Hepatocyte (in vitro differentiated cells): Measurements from ENCODE around the gene TUBAL3. TPM values are rescaled to one million over a fixed set of nuclear protein-coding genes. Genes with fewer than 3 reads are reported as not detected.

Experiments
- DNase-seq: peaks from one replicate; pipeline ENCODE4 v3.0.0-alpha.2; 2016; ENCODE audit warnings: low spot score
- H2AFZ ChIP-seq: fragments of 200-600 bp; sonication (generic); 2 replicates; pipeline ENCODE4 v1.6.0; 2016; ENCODE audit warnings: antibody characterized with exemption, mild to moderate bottlenecking
- H3K27ac ChIP-seq: fragments of 200-600 bp; sonication (generic); 2 replicates; pipeline ENCODE4 v1.5.1; 2016; ENCODE audit warnings: mild to moderate bottlenecking
- H3K27me3 ChIP-seq: fragments of 200-600 bp; sonication (generic); 2 replicates; pipeline ENCODE4 v1.6.1; 2016
- H3K36me3 ChIP-seq: fragments of 200-600 bp; sonication (generic); replicated peaks from 2 replicates; pipeline ENCODE4 v1.5.1; 2016; ENCODE audit warnings: low read depth; ENCODE audit not compliant: insufficient read depth
- H3K4me1 ChIP-seq: fragments of 200-600 bp; sonication (generic); 2 replicates; pipeline ENCODE4 v1.5.1; 2016; ENCODE audit warnings: mild to moderate bottlenecking, moderate library complexity; ENCODE audit not compliant: insufficient read depth
- H3K4me2 ChIP-seq: fragments of 200-600 bp; sonication (generic); 2 replicates; pipeline ENCODE4 v1.6.0; 2016
- H3K4me3 ChIP-seq: fragments of 200-600 bp; sonication (generic); 2 replicates; pipeline ENCODE4 v1.5.1; 2016; ENCODE audit warnings: mild to moderate bottlenecking
- H3K79me2 ChIP-seq: fragments of 200-600 bp; sonication (generic); 2 replicates; pipeline ENCODE4 v1.6.0; 2017; ENCODE audit warnings: mild to moderate bottlenecking
- H3K9me2 ChIP-seq: fragments of 200-600 bp; sonication (generic); replicated peaks from 2 replicates; pipeline ENCODE4 v1.6.0; 2017; ENCODE audit warnings: mild to moderate bottlenecking; ENCODE audit not compliant: insufficient read depth
- H3K9me3 ChIP-seq: fragments of 200-600 bp; sonication (generic); 2 replicates; pipeline ENCODE4 v1.5.1; 2016; ENCODE audit warnings: low read depth, mild to moderate bottlenecking
- H4K20me1 ChIP-seq: fragments of 200-600 bp; sonication (generic); 2 replicates; pipeline ENCODE4 v1.6.0; 2016; ENCODE audit warnings: mild to moderate bottlenecking; ENCODE audit not compliant: insufficient read depth, poor library complexity, severe bottlenecking
- EZH2 ChIP-seq: fragments of 200-600 bp; sonication (generic); IDR thresholded peaks from 2 replicates; pipeline ENCODE4 v1.6.1; 2016; ENCODE audit warnings: antibody characterized with exemption, mild to moderate bottlenecking, borderline replicate concordance
- EZH2phosphoT487 ChIP-seq: fragments of 200-600 bp; sonication (generic); IDR thresholded peaks from one replicate; pipeline ENCODE4 v1.6.1; 2018; ENCODE audit warnings: antibody characterized with exemption, mild to moderate bottlenecking, low read depth, moderate library complexity; ENCODE audit not compliant: unreplicated experiment, severe bottlenecking
- WGBS: methylation state at CpG from one replicate; pipeline ENCODE4 v1.1.6; 2016; ENCODE audit warnings: low lambda C conversion rate; ENCODE audit errors: missing lambda C conversion rate; 5-methylcytosine and 5-hydroxymethylcytosine counted together
- polyA plus RNA-seq: library from polyadenylated mRNA; unstranded; fragments of >200 nt; fragmentation: Nextera tagmentation; extraction: Ambion mirVana; gene quantifications from 2 replicates; pipeline ENCODE4 v1.2.1, GENCODE V29; 2016
- total RNA-seq: library from RNA; depleted of rRNA; stranded (reverse); fragments of >200 nt; gene quantifications from 2 replicates; pipeline ENCODE4 v1.2.3, GENCODE V29; 2014
- TF ChIP-seq, protein P1 (sequence below): fragments of 200-600 bp; sonication (generic); IDR thresholded peaks from 2 replicates; pipeline ENCODE4 v1.5.1; 2016; ENCODE audit warnings: antibody characterized with exemption, mild to moderate bottlenecking; ENCODE audit not compliant: poor library complexity

The TUBAL3 gene
- total and polyA plus RNA-seq, 2 experiments from 2014 or later = 0.58 to 1.7 TPM

DNA sequence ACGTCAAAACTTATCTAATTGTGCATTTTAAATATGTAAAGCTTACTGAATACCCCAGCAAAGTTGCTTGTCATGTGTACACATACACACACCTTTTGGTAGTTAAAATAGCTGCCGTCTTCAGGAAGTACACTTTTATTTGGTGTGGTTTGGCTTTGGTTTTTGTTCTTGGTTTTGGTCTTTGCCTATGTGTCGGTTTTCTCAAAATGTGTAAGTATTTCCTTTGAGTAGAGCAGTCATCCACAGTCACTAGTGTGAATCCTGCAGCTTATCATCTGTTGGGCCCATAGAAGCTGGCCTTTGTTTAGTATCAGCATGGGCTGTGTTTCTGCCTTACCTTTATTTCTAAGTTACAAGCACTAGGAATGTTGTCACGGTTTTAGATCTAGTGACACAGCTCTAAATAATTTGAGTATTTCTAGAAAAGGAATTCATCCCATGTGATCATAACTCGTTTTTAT, 43.0 kb upstream of the TUBAL3 start:
- peaks cover 24% of the 10 kb centered on the region for H4K20me1 ChIP-seq
- H3K9me3 ChIP-seq = no peaks in the 10 kb centered on the region
- peaks cover 2% of the 10 kb centered on the region for H3K36me3 ChIP-seq
- WGBS = 10% methylated on average over 5 of the region's 5 CpGs
- H3K4me3 ChIP-seq = peak overlapping the region; percentile 44
- TF ChIP-seq EZH2phosphoT487 (no peak), EZH2 (no peak)
- TF ChIP-seq, protein P1, sequence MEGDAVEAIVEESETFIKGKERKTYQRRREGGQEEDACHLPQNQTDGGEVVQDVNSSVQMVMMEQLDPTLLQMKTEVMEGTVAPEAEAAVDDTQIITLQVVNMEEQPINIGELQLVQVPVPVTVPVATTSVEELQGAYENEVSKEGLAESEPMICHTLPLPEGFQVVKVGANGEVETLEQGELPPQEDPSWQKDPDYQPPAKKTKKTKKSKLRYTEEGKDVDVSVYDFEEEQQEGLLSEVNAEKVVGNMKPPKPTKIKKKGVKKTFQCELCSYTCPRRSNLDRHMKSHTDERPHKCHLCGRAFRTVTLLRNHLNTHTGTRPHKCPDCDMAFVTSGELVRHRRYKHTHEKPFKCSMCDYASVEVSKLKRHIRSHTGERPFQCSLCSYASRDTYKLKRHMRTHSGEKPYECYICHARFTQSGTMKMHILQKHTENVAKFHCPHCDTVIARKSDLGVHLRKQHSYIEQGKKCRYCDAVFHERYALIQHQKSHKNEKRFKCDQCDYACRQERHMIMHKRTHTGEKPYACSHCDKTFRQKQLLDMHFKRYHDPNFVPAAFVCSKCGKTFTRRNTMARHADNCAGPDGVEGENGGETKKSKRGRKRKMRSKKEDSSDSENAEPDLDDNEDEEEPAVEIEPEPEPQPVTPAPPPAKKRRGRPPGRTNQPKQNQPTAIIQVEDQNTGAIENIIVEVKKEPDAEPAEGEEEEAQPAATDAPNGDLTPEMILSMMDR = no peak
- H3K9me2 ChIP-seq = no peaks in the 10 kb centered on the region
- no peak overlapping the region for H2AFZ ChIP-seq
- peak overlapping the region; percentile 80 for H3K4me2 ChIP-seq
- no peaks in the 10 kb centered on the region for H3K27me3 ChIP-seq
- peaks cover 27% of the 10 kb centered on the region for H3K4me1 ChIP-seq
- peaks cover 63% of the 10 kb centered on the region for H3K79me2 ChIP-seq
- DNase-seq = no peak
- H3K27ac ChIP-seq = peak overlapping the region; percentile 84

DNA sequence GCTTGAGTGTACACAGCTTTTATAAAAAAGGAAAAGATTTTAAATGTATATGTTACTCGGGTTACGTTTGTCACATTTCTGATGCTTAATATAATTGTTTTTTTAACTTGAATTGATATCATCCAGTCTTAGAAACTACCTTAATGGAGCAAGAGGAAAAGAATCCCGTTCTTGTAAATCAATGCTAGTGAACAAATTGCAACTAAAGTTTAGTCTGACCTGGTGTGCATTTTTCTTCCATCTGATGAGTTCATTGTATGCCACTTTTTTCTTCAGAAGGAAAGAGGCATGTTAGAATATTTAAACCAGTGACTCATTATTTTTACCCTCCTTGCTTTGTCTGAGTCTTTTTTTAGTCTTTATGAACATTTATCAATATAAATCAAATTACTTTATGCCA, 42.4 kb upstream of the TUBAL3 start:
- no peaks in the 10 kb centered on the region for H3K27me3 ChIP-seq
- peak overlapping the region; percentile 44 for H3K4me3 ChIP-seq
- H3K9me2 ChIP-seq = no peaks in the 10 kb centered on the region
- TF ChIP-seq EZH2 = no peak
- TF ChIP-seq, protein P1 = no peak
- TF ChIP-seq EZH2phosphoT487 = no peak
- H3K79me2 ChIP-seq = peaks cover 57% of the 10 kb centered on the region
- peak overlapping the region; percentile 84 for H3K27ac ChIP-seq
- H3K9me3 ChIP-seq = no peaks in the 10 kb centered on the region
- DNase-seq = no peak
- peaks cover 24% of the 10 kb centered on the region for H4K20me1 ChIP-seq
- no peak overlapping the region for H2AFZ ChIP-seq
- H3K36me3 ChIP-seq = no peaks in the 10 kb centered on the region
- peaks cover 27% of the 10 kb centered on the region for H3K4me1 ChIP-seq
- 14% methylated on average over 3 of the region's 3 CpGs for WGBS
- H3K4me2 ChIP-seq = peak overlapping the region; percentile 80

DNA sequence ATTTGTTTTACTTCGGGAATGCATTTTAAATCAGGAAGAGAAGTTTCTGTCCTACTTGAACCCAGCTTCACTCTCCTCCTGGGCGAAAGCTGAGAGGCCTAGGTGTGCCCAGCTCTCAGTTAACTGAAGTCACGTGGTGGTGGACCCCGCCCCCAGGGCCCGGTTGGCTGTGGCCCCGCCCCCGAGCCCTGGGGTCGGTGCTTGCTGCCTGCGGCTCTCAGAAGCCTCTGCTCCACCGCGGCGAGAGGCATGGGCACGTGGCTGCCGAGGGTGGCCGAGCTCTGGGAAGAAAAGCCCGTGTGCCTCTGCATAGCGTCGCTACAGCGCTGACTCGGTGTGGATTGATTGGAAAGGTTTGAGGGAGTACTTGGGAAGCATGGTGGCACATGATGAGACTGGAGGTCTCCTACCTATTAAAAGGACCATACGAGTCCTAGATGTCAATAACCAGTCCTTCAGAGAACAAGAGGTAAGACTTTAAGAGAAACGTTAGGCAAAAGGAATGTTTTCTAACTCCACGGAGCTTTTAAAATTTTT, 41.8 kb upstream of the TUBAL3 start:
- Histone ChIP-seq H3K4me1 (peaks cover 21% of the 10 kb centered on the region), H3K9me2 (no peaks in the 10 kb centered on the region), H3K9me3 (no peaks in the 10 kb centered on the region), H3K36me3 (no peaks in the 10 kb centered on the region), H3K27me3 (no peaks in the 10 kb centered on the region), H2AFZ (no peak overlapping the region), H4K20me1 (peaks cover 18% of the 10 kb centered on the region), H3K79me2 (peaks cover 51% of the 10 kb centered on the region), H3K4me2 (peak overlapping the region; percentile 80), H3K27ac (peak overlapping the region; percentile 84), H3K4me3 (peak overlapping the region; percentile 44)
- no peak for TF ChIP-seq EZH2
- TF ChIP-seq EZH2phosphoT487 = no peak
- TF ChIP-seq, protein P1 = no peak
- DNase-seq = peak; percentile 98
- under 1% methylated on average over 23 of the region's 23 CpGs for WGBS
